Psoas muscle (tissue), 8 donors: ENCODE results near the gene GPR15LG. TPM values are rescaled to one million over a fixed set of nuclear protein-coding genes. Genes with fewer than 3 reads are reported as not detected.

ENCODE experiments used
- ATAC-seq, 4 donors: fragments of 200-7000 bp; cut with Tn5 transposase; one replicate each; pipeline ENCODE4 v1.9.1; 2020; ENCODE audit warnings: moderate library complexity in 3 of 4, mild to moderate bottlenecking in 2 of 4
- DNase-seq, 2 donors: peaks; one replicate each; pipeline ENCODE4 v3.0.0-alpha.2; 2020
- H3K27ac ChIP-seq: fragments of 200-600 bp; one replicate; pipeline ENCODE4 v1.8.0; 2022
- H3K27me3 ChIP-seq, 3 donors: fragments of 200-600 bp in 1 of 3; one replicate each; pipeline versions ENCODE4 v1.6.1 to v1.8.0; 2013 to 2022; ENCODE audit warnings: low read length in 2 of 3, mild to moderate bottlenecking in 2 of 3, moderate library complexity in 1 of 3; ENCODE audit not compliant: insufficient read depth in 3 of 3
- H3K36me3 ChIP-seq, 2 donors: fragments of 200-600 bp in 1 of 2; one replicate each; pipeline versions ENCODE4 v1.6.1 to v1.8.0; 2013 to 2022; ENCODE audit warnings: low read depth in 1 of 2, mild to moderate bottlenecking in 1 of 2, moderate library complexity in 1 of 2; ENCODE audit not compliant: insufficient read depth in 1 of 2
- H3K4me1 ChIP-seq: fragments of 200-600 bp; one replicate; pipeline ENCODE4 v1.8.0; 2022
- H3K4me3 ChIP-seq: fragments of 200-600 bp; one replicate; pipeline ENCODE4 v1.8.0; 2022; ENCODE audit warnings: mild to moderate bottlenecking
- H3K9me3 ChIP-seq: fragments of 200-600 bp; one replicate; pipeline ENCODE4 v1.8.0; 2022
- CTCF ChIP-seq: fragments of 200-600 bp; IDR thresholded peaks from one replicate; pipeline ENCODE4 v1.8.0; 2022; ENCODE audit warnings: antibody characterized with exemption
- WGBS, 3 donors: extraction: QIAGEN DNeasy Blood & Tissue Kit; methylation state at CpG; one replicate each; pipeline versions ENCODE4 v1.1.6 to v1.1.7; 2013; 5-methylcytosine and 5-hydroxymethylcytosine counted together
- intact Hi-C, 2 donors: fragments of 100-400 bp; cut with DNase I; formaldehyde crosslinking; loops; one replicate each; pipeline versions ENCODE4 v1.11.0 to v1.14.2; 2022
- polyA plus RNA-seq, 3 donors: library from polyadenylated mRNA; stranded (reverse); fragments of 200-250 nt; gene quantifications; one replicate each; pipeline ENCODE4 v1.2.3, GENCODE V29; 2013
- total RNA-seq, 4 donors: library from RNA; stranded (reverse); fragmentation: NEBNext Ultra II Directional in 2 of 4; extraction: Animal tissue kit (Norgen Biotek cat#: 25700) in 2 of 4; gene quantifications; one replicate each; pipeline versions ENCODE4 v1.2.1 to v1.2.4, GENCODE V29; 2021 to 2023
- donor health status: healthy with polysubstance abuse.
- donor health status: DM: no; HTN: no; CAD: no; lungs with moderate emphysema.
- donor health status: Bipolar disorder and iron deficiency.
- donor health status: healthy.
- donor health status: DM: yes; HTN: yes; CAD: no.
- donor health status: DM: no; HTN: no; CAD: no.
- donor health status: DM: no; HTN: no; CAD: no.
- donor health status: DM: yes; HTN: yes; CAD: no.

Gene GPR15LG
- total and polyA plus RNA-seq, 7 donors = 0.09 to 0.15 TPM; not detected in 5

DNA sequence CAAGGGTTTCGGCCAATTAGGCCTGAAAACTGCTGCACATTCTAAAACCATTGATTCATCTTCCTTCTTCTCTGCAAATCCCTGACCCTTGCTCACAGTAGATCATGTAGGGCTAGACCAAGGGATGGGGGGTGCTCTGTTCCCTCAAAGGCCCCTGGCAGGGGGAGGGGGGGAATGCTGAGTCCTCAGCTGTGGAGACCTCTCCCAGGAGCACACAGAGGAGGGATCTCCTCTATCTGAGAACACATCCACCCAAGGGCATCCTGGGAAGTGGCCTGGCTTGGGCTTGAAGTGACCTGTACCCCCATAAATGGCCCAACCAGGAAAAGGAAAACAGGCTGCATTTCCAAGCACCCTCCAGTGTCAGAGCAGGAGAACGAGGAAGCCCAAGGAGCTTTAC, 19.7 kb downstream of the GPR15LG start:
- TF ChIP-seq CTCF = no peak
- intact Hi-C loops = no loop called here
- WGBS, 3 donors = 93 to 94% (median 94%) methylated on average over 2 of the region's 2 CpGs
- no peak overlapping the region for H3K27ac ChIP-seq
- no peak for DNase-seq
- no peak for ATAC-seq
- no peaks in the 10 kb centered on the region for H3K9me3 ChIP-seq
- H3K36me3 ChIP-seq = no peaks in the 10 kb centered on the region
- H3K4me3 ChIP-seq = no peak overlapping the region
- no peaks in the 10 kb centered on the region for H3K4me1 ChIP-seq
- peaks cover 0 to 61% (median 20%) of the 10 kb centered on the region in 3 donors for H3K27me3 ChIP-seq

- H3K4me1 ChIP-seq = no peaks in the 10 kb centered on the region
- no peak for TF ChIP-seq CTCF
- no peaks in the 10 kb centered on the region for H3K9me3 ChIP-seq
- WGBS, 3 donors = 16 to 28% (median 21%) methylated on average over 5 of the region's 5 CpGs
- no peak overlapping the region for H3K27ac ChIP-seq
- peaks cover 0 to 61% (median 20%) of the 10 kb centered on the region in 3 donors for H3K27me3 ChIP-seq
- intact Hi-C loops = no loop called here
- peak overlapping the region; percentile 57 for H3K4me3 ChIP-seq
- H3K36me3 ChIP-seq = no peaks in the 10 kb centered on the region
- no peak for DNase-seq
- no peak for ATAC-seq
Measured at GRCh38 chr10:84193846-84194423, 20.3 kb downstream of the GPR15LG start.

- H3K27me3 ChIP-seq = peaks cover 0 to 61% (median 18%) of the 10 kb centered on the region in 3 donors
- ATAC-seq = peak in 3 of 4 donors; percentile 27 to 54 (median 48)
- H3K4me1 ChIP-seq = no peaks in the 10 kb centered on the region
- H3K4me3 ChIP-seq = peak within 1 kb of the TSS; percentile 57
- no peak for DNase-seq
- 1 to 2% (median 1%) methylated on average over 42 to 61 of the region's 61 CpGs for WGBS, 3 donors
- intact Hi-C loops = no loop called here
- TF ChIP-seq CTCF = no peak
- no peak within 1 kb of the TSS for H3K27ac ChIP-seq
- H3K9me3 ChIP-seq = no peaks in the 10 kb centered on the region
- H3K36me3 ChIP-seq = no peaks in the 10 kb centered on the region
Measured at GRCh38 chr10:84194424-84195043, 20.9 kb downstream of the GPR15LG start, which contains the start of gene CDHR1. CDHR1 (plus strand) TSS chr10:84194537; CDS start chr10:84194761, 224 bp downstream.

DNA sequence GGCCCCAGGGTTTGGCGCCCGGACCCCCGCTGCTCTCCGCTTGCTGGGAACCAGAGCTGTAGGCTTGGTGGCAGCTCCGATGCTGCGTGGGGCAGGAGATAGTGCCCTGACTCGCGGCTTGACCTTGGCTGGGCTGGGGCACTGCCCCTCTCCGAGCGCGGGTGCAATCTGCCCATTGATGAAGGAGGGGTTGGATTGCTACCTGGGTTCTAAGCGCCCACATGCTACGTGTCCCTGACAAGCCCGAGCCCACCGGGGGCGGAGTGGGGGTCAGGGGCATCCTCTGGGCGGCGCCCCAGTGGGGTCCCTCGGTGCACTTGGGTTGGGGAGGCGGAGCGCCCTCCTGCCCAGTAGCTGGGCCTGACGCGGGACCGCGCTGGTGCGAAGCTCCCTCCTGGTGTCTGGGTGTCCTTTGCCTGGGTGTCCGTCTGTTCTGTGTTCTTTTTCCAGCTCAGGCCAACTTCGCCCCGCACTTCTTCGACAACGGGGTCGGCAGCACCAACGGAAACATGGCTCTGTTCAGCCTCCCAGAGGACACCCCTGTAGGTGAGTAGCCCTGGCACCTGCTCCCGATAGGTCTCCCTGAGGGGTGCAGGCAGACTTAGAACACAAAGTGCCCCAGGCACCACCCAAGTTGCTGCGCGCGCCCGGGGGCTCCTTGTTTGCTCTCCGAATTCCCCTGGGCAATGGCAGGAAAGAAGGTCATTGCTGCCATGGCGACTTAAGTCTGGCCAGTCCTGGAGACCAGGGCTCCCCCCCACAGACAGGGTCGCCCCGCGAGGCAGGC, 21.6 kb downstream of the GPR15LG start:
- no peak for ATAC-seq

More for the DNA sequence above, 21.6 kb downstream of the GPR15LG start:
- no peak overlapping the region for H3K27ac ChIP-seq
- H3K36me3 ChIP-seq = no peaks in the 10 kb centered on the region
- intact Hi-C loops = no loop called here
- 25 to 28% (median 27%) methylated on average over 39 to 43 of the region's 43 CpGs for WGBS, 3 donors
- DNase-seq = no peak
- no peaks in the 10 kb centered on the region for H3K9me3 ChIP-seq
- H3K4me1 ChIP-seq = no peaks in the 10 kb centered on the region
- peak overlapping the region; percentile 57 for H3K4me3 ChIP-seq
- H3K27me3 ChIP-seq = peaks cover 0 to 61% (median 18%) of the 10 kb centered on the region in 3 donors
- no peak for TF ChIP-seq CTCF
